GM21619 (cell line): Measurements from ENCODE around the gene MPC1.

ENCODE experiments used
- ATAC-seq: cut with Tn5 transposase; IDR thresholded peaks from one replicate; pipeline ENCODE4 v1.9.1; 2021; ENCODE audit not compliant: unreplicated experiment

The MPC1 gene

GRCh38 chr6:166382933-166383801 is at the start of gene MPC1:
MPC1 (minus strand) TSS chr6:166382940; CDS start chr6:166382876, 64 bp downstream.
- ATAC-seq = peak; percentile 83

- no peak for ATAC-seq
These were observed 47.5 kb upstream of the MPC1 start for GRCh38 chr6:166430269-166430668.

- no peak for ATAC-seq
These were observed 41.7 kb upstream of the MPC1 start for GRCh38 chr6:166424431-166424830.

- ATAC-seq = no peak
These were observed 41.0 kb upstream of the MPC1 start for GRCh38 chr6:166423781-166424180.

- ATAC-seq = no peak
These were observed 40.5 kb upstream of the MPC1 start for GRCh38 chr6:166423051-166423745.

- no peak for ATAC-seq
These were observed 39.6 kb upstream of the MPC1 start for GRCh38 chr6:166422201-166422940.

- ATAC-seq = no peak
These were observed 37.6 kb upstream of the MPC1 start for GRCh38 chr6:166420351-166420750.

GRCh38 chr6:166419717-166420116 is 37.0 kb upstream of the MPC1 start:
- ATAC-seq = peak; percentile 4

- ATAC-seq = peak; percentile 98
These were observed 36.5 kb upstream of the MPC1 start for GRCh38 chr6:166419286-166419685.

- no peak for ATAC-seq
These were observed 36.0 kb upstream of the MPC1 start for GRCh38 chr6:166418691-166419143.

GRCh38 chr6:166417285-166417691 is 34.5 kb upstream of the MPC1 start:
- ATAC-seq = peak; percentile 37

- no peak for ATAC-seq
These were observed 33.1 kb upstream of the MPC1 start for GRCh38 chr6:166415833-166416347.

- ATAC-seq = no peak
These were observed 32.6 kb upstream of the MPC1 start for GRCh38 chr6:166415306-166415705.

GRCh38 chr6:166413491-166413951 is 30.8 kb upstream of the MPC1 start:
- ATAC-seq = no peak

GRCh38 chr6:166412911-166413384 is 30.2 kb upstream of the MPC1 start:
- ATAC-seq = no peak

- ATAC-seq = no peak
These were observed 29.6 kb upstream of the MPC1 start for GRCh38 chr6:166412156-166412910.

- no peak for ATAC-seq
These were observed 29.0 kb upstream of the MPC1 start for GRCh38 chr6:166411721-166412151.

- ATAC-seq = no peak
These were observed 28.5 kb upstream of the MPC1 start for GRCh38 chr6:166411271-166411670.

GRCh38 chr6:166410426-166410935 is 27.7 kb upstream of the MPC1 start:
- ATAC-seq = no peak
